K562 (cell line): ENCODE measurements around the gene TLR2. TPM values are rescaled to one million over a fixed set of nuclear protein-coding genes. Genes with fewer than 3 reads are reported as not detected.

ENCODE experiments used
- ATAC-seq: fragments of 200-7000 bp; cut with Tn5 transposase; 3 replicates; pipeline ENCODE4 v1.9.1; 2020; ENCODE audit warnings: moderate library complexity
- BruUV-seq: library from RNA; stranded (reverse); fragments of 400-500 nt; replicated peaks from 2 replicates; lab custom pipeline; 2021; lab: Mats Ljungman, UMichigan
- CTCF ChIA-PET: fragments of 300-600 bp; formaldehyde crosslinking; extraction: SDS; loops from one replicate; lab custom pipeline; 2021; ENCODE audit warnings: low intra/inter-chr PET ratio; lab: Yijun Ruan, JAX
- POLR2A ChIA-PET: fragments of 300-600, 350-650 bp; sonication (Branson Sonifier 250); formaldehyde crosslinking; extraction: SDS; loops from one replicate; lab custom pipeline; 2021; ENCODE audit warnings: antibody characterized with exemption, inconsistent platforms; lab: Yijun Ruan, JAX
- DNase-seq, 4 experiments: peaks; one replicate each; pipeline versions ENCODE4 v3.0.0 to v3.0.0-alpha.2; 2011 to 2018; ENCODE audit warnings: low spot score in 3 of 4, mixed read lengths in 3 of 4; ENCODE audit errors: extremely low read depth in 1 of 4
- FAIRE-seq: peaks from 2 replicates; lab custom pipeline; 2011; peaks lifted over from hg19 to GRCh38; lab: Jason Lieb, UNC
- H2AFZ ChIP-seq: 2 replicates; pipeline ENCODE4 v1.6.0; 2011; ENCODE audit warnings: low read depth, low read length, control low read depth, inconsistent platforms
- H3K27ac ChIP-seq: fragments of 200-600 bp; 3 replicates; pipeline ENCODE4 v1.8.0; 2011; ENCODE audit warnings: low read depth, mild to moderate bottlenecking, control low read depth, inconsistent platforms, low read length, moderate library complexity, mixed read lengths; ENCODE audit errors: extremely low read depth
- H3K27me3 ChIP-seq, 2 experiments: fragments of 300-600 bp in 1 of 2; 2 replicates in 1 of 2; 3 replicates in 1 of 2; pipeline versions ENCODE4 v1.6.0 to v1.8.0; 2011; ENCODE audit warnings: inconsistent platforms in 2 of 2, low read length in 2 of 2, mild to moderate bottlenecking in 1 of 2, mixed read lengths in 1 of 2, moderate library complexity in 1 of 2; ENCODE audit not compliant: control insufficient read depth in 2 of 2, insufficient read depth in 2 of 2
- H3K36me3 ChIP-seq: fragments of 300-600 bp; 3 replicates; pipeline ENCODE4 v1.8.0; 2011; ENCODE audit warnings: mild to moderate bottlenecking, low read length, inconsistent platforms; ENCODE audit not compliant: control insufficient read depth, insufficient read depth
- H3K4me1 ChIP-seq, 2 experiments: fragments of 200-600 bp in 1 of 2; replicated peaks in 1 of 2; 2 replicates in 1 of 2; 3 replicates in 1 of 2; pipeline versions ENCODE4 v1.5.1 to v1.8.0; 2011; ENCODE audit warnings: inconsistent platforms in 2 of 2, low read length in 2 of 2, mild to moderate bottlenecking in 1 of 2, mixed read lengths in 1 of 2, moderate library complexity in 1 of 2; ENCODE audit not compliant: control insufficient read depth in 2 of 2, insufficient read depth in 2 of 2
- H3K4me2 ChIP-seq: 2 replicates; pipeline ENCODE4 v1.6.1; 2011; ENCODE audit warnings: low read length, control low read depth, inconsistent platforms, mixed read lengths; ENCODE audit not compliant: insufficient read depth
- H3K4me3 ChIP-seq: fragments of 200-600 bp; sonication (generic), shearing (Covaris generic); 2 replicates; pipeline ENCODE4 v1.5.1; 2016; ENCODE audit warnings: control low read depth, inconsistent platforms
- H3K79me2 ChIP-seq: fragments of 200-600 bp; 3 replicates; pipeline ENCODE4 v1.8.0; 2011; ENCODE audit warnings: low read length, inconsistent platforms; ENCODE audit not compliant: control insufficient read depth, insufficient read depth
- H3K9ac ChIP-seq, 2 experiments: 2 replicates each; pipeline versions ENCODE4 v1.6.0 to v1.6.1; 2011; ENCODE audit warnings: low read depth in 2 of 2, low read length in 2 of 2, control low read depth in 1 of 2, inconsistent platforms in 1 of 2, mild to moderate bottlenecking in 1 of 2, mixed read lengths in 1 of 2; ENCODE audit not compliant: insufficient read depth in 1 of 2
- H3K9me1 ChIP-seq: one replicate; pipeline ENCODE4 v1.6.0; 2011; ENCODE audit warnings: inconsistent platforms, mild to moderate bottlenecking, low read length, moderate library complexity; ENCODE audit not compliant: control insufficient read depth, insufficient read depth
- H3K9me3 ChIP-seq: replicated peaks from 2 replicates; pipeline ENCODE4 v1.5.1; 2011; ENCODE audit warnings: low read depth, low read length, inconsistent platforms; ENCODE audit not compliant: control insufficient read depth, insufficient read depth
- H4K20me1 ChIP-seq: replicated peaks from 2 replicates; pipeline ENCODE4 v1.6.1; 2011; ENCODE audit warnings: low read length, inconsistent platforms, mixed read lengths; ENCODE audit not compliant: control insufficient read depth, insufficient read depth
- BCL6 ChIP-seq: fragments of 250-450 bp; sonication (Bioruptor Pico); IDR thresholded peaks from 2 replicates; pipeline ENCODE4 v1.4.0; 2020
- CBFB ChIP-seq: sonication (generic); formaldehyde crosslinking; IDR thresholded peaks from 2 replicates; pipeline ENCODE4 v1.4.0; 2020; ENCODE audit warnings: mild to moderate bottlenecking, missing genetic modification reagents
- CC2D1A ChIP-seq: fragments of 450-650 bp; IDR thresholded peaks from 2 replicates; pipeline ENCODE4 v1.6.1; 2017; ENCODE audit warnings: mild to moderate bottlenecking
- GTF2B ChIP-seq: IDR thresholded peaks from 2 replicates; pipeline ENCODE4 v1.6.1; 2011; ENCODE audit not compliant: insufficient read length; ENCODE audit errors: extremely low read depth
- KLF16 ChIP-seq: IDR thresholded peaks from 2 replicates; pipeline ENCODE4 v1.6.1; 2016; ENCODE audit warnings: antibody characterized with exemption
- NFIX ChIP-seq: fragments of 250-450 bp; sonication (Bioruptor Pico); IDR thresholded peaks from 2 replicates; pipeline ENCODE4 v1.4.0; 2020; ENCODE audit warnings: low read depth, mild to moderate bottlenecking, moderate library complexity
- RNF2 ChIP-seq: sonication (generic); IDR thresholded peaks from 2 replicates; pipeline ENCODE4 v1.6.1; 2016
- SPI1 ChIP-seq: IDR thresholded peaks from 2 replicates; pipeline ENCODE4 v1.6.1; 2011; ENCODE audit warnings: low read depth, low read length, control low read depth, borderline replicate concordance
- ZNF184 ChIP-seq: sonication (generic); formaldehyde crosslinking; IDR thresholded peaks from 2 replicates; pipeline ENCODE4 v1.5.0; 2020; ENCODE audit warnings: missing genetic modification reagents
- ZNF316 ChIP-seq: fragments of 450-650 bp; IDR thresholded peaks from 2 replicates; pipeline ENCODE4 v1.6.1; 2016
- WGBS: fragments of 100-300 bp; shearing (Covaris generic); methylation state at CpG from one replicate; pipeline ENCODE4 v1.1.6; 2016; ENCODE audit warnings: low coverage, mixed read lengths; ENCODE audit not compliant: insufficient coverage; ENCODE audit errors: missing lambda C conversion rate; 5-methylcytosine and 5-hydroxymethylcytosine counted together
- in situ Hi-C: fragments of 300-500 bp; cut with MboI; formaldehyde crosslinking; loops from 4 replicates; pipeline ENCODE4 v1.15.0; 2018; ENCODE audit warnings: inconsistent platforms, mixed read lengths
- intact Hi-C: fragments of 100-400 bp; cut with micrococcal nuclease; formaldehyde crosslinking; loops from 2 replicates; pipeline ENCODE4 v1.14.2; 2022
- polyA plus RNA-seq, 8 experiments: library from polyadenylated mRNA; depleted of rRNA in 4 of 8; stranded (reverse) in 5 of 8; unstranded in 3 of 8; fragments of >200 nt; fragmentation: Nextera tagmentation in 2 of 8; fragmentation: Illumina TruSeq in 1 of 8; extraction: Ambion mirVana in 2 of 8; extraction: Trizol in 1 of 8; gene quantifications; 2 replicates each; pipeline versions ENCODE4 v1.2.1 to v1.2.3, GENCODE V29; 2011 to 2014; ENCODE audit warnings: inconsistent platforms in 1 of 8, missing spikeins in 1 of 8
- total RNA-seq, 7 experiments: library from RNA; depleted of rRNA in 6 of 7; stranded (reverse); fragments of >200 nt in 6 of 7; fragmentation: Illumina TruSeq in 2 of 7; extraction: Trizol in 2 of 7; gene quantifications; 2 replicates each; pipeline versions ENCODE4 v1.2.1 to v1.2.3, GENCODE V29; 2011 to 2021; ENCODE audit warnings: low replicate concordance in 1 of 7

The TLR2 gene
- total and polyA plus RNA-seq, 9 of the 15 experiments (the other 6 are each of a cell fraction or from before 2014, with no cell fraction given): 0.09 to 0.11 TPM; not detected in 7

GRCh38 chr4:153735906-153736461 lies 51.9 kb downstream of the TLR2 start:
- Histone ChIP-seq H3K27me3 (peaks cover 0 to 5% of the 10 kb centered on the region in 2 experiments; a peak in 3 of 5 replicates), H3K4me3 (no peak overlapping the region), H3K9ac (no peak overlapping the region)
- TF ChIP-seq ZNF316 (peak; percentile 63), BCL6 (CRISPR knock-in tag) (no peak)
- TF ChIP-seq, all 486 proteins: peak for 1
- Histone ChIP-seq H3K9me1 (no peaks in the 10 kb centered on the region), H4K20me1 (no peaks in the 10 kb centered on the region), H3K79me2 (no peaks in the 10 kb centered on the region), H2AFZ (no peak overlapping the region), H3K4me2 (no peak overlapping the region), H3K36me3 (no peaks in the 10 kb centered on the region), H3K27ac (no peak overlapping the region), H3K9me3 (no peaks in the 10 kb centered on the region), H3K4me1 (no peaks in the 10 kb centered on the region)
- BruUV-seq: no TSS peak
- ChIA-PET POLR2A (no interaction called here), CTCF (no interaction called here)
- no peak for DNase-seq
- no peak for ATAC-seq
- in situ Hi-C loops (no loop called here), intact Hi-C loops (no loop called here)
- FAIRE-seq: no peak

DNA sequence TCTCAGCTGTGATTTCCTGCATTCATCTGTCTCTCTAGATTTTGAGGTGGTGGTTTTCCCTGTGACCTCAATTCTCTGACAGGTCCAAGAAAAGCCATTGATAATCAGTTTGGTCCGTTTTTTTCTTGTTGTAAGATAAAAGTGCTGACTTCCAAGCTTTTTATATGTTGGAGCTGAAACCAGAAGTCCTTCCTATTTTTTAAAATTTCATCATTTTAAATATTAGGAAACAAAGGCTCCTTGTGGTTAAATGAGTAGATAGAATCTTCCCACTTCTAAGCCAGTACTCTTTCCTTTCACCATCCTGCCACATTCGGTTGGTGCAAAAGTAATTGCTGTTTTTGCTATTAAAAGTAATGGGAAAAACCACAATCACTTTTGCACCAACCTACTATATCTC lies 57.5 kb downstream of the TLR2 start:
- POLR2A ChIA-PET: no interaction called here
- H3K27me3 ChIP-seq: peaks cover 0 to 12% of the 10 kb centered on the region in 2 experiments; a peak in 4 of 5 replicates
- H4K20me1 ChIP-seq: no peaks in the 10 kb centered on the region
- intact Hi-C loops (no loop called here), in situ Hi-C loops (no loop called here)
- H3K9me1 ChIP-seq: no peaks in the 10 kb centered on the region
- H3K4me3 ChIP-seq: no peak overlapping the region
- no peak overlapping the region for H3K4me2 ChIP-seq
- no peaks in the 10 kb centered on the region for H3K4me1 ChIP-seq
- ATAC-seq (no peak), DNase-seq (no peak), FAIRE-seq (no peak)
- H3K9ac ChIP-seq: no peak overlapping the region
- H3K36me3 ChIP-seq: no peaks in the 10 kb centered on the region
- 0% methylated on average over 2 of the region's 2 CpGs for WGBS
- H3K79me2 ChIP-seq: no peaks in the 10 kb centered on the region
- no peak overlapping the region for H3K27ac ChIP-seq
- H2AFZ ChIP-seq: no peak overlapping the region
- CTCF ChIA-PET: no interaction called here
- BruUV-seq: no TSS peak
- no peaks in the 10 kb centered on the region for H3K9me3 ChIP-seq
- TF ChIP-seq GTF2B (no peak), ZNF184 (CRISPR knock-in tag) (no peak), KLF16 (no peak), CC2D1A (no peak), NFIX (CRISPR knock-in tag) (no peak), SPI1 (no peak), CBFB (CRISPR knock-in tag) (no peak), RNF2 (no peak)
